Upper lobe of right lung (tissue), 1 donor: ENCODE data around the gene NUTM1. TPM values are rescaled to one million over a fixed set of nuclear protein-coding genes. Genes with fewer than 3 reads are reported as not detected.
A peak's percentile ranks its signal among the peaks of the same experiment; 100 is the strongest.

Source experiments
- ATAC-seq: fragments of 200-7000 bp; cut with Tn5 transposase; one replicate; pipeline ENCODE4 v1.9.1; 2020; ENCODE audit warnings: mild to moderate bottlenecking, moderate library complexity
- DNase-seq: peaks from one replicate; pipeline ENCODE4 v3.0.0-alpha.2; 2020
- H3K27ac ChIP-seq: fragments of 200-600 bp; one replicate; pipeline ENCODE4 v1.8.0; 2022
- H3K27me3 ChIP-seq: fragments of 200-600 bp; one replicate; pipeline ENCODE4 v1.8.0; 2022; ENCODE audit warnings: mild to moderate bottlenecking
- H3K36me3 ChIP-seq: fragments of 200-600 bp; one replicate; pipeline ENCODE4 v1.8.0; 2022
- H3K4me1 ChIP-seq: fragments of 200-600 bp; one replicate; pipeline ENCODE4 v1.8.0; 2022
- H3K4me3 ChIP-seq: fragments of 200-600 bp; one replicate; pipeline ENCODE4 v1.8.0; 2022; ENCODE audit warnings: mild to moderate bottlenecking
- H3K9me3 ChIP-seq: fragments of 200-600 bp; one replicate; pipeline ENCODE4 v1.8.0; 2022
- CTCF ChIP-seq: fragments of 200-600 bp; IDR thresholded peaks from one replicate; pipeline ENCODE4 v1.8.0; 2022; ENCODE audit warnings: antibody characterized with exemption
- intact Hi-C: fragments of 100-400 bp; cut with DNase I; formaldehyde crosslinking; loops from one replicate; pipeline ENCODE4 v1.11.0; 2022
- total RNA-seq: library from RNA; stranded (reverse); fragmentation: NEBNext Ultra II Directional; extraction: Animal tissue kit (Norgen Biotek cat#: 25700); gene quantifications from one replicate; pipeline ENCODE4 v1.2.1, GENCODE V29; 2021
- donor health status: DM: no; HTN: yes; CAD: no; lungs with severe emphysema.

NUTM1 gene
- total RNA-seq, 1 donor from 2014 or later = not detected

- H3K27me3 ChIP-seq = no peaks in the 10 kb centered on the region
- no peak overlapping the region for H3K4me3 ChIP-seq
- H3K36me3 ChIP-seq = peaks cover 25% of the 10 kb centered on the region
- no peaks in the 10 kb centered on the region for H3K9me3 ChIP-seq
- no peak for TF ChIP-seq CTCF
- ATAC-seq = no peak
- no peaks in the 10 kb centered on the region for H3K4me1 ChIP-seq
- intact Hi-C loops = no loop called here
- no peak overlapping the region for H3K27ac ChIP-seq
- DNase-seq = no peak
Observed at GRCh38 chr15:34358367-34358766, 15.3 kb downstream of the NUTM1 start.

- no peak overlapping the region for H3K4me3 ChIP-seq
- H3K27ac ChIP-seq = no peak overlapping the region
- ATAC-seq = no peak
- no peak for TF ChIP-seq CTCF
- DNase-seq = peak; percentile 26
- no peaks in the 10 kb centered on the region for H3K27me3 ChIP-seq
- intact Hi-C loops = no loop called here
- no peaks in the 10 kb centered on the region for H3K4me1 ChIP-seq
- H3K36me3 ChIP-seq = peaks cover 25% of the 10 kb centered on the region
- no peaks in the 10 kb centered on the region for H3K9me3 ChIP-seq
Observed at GRCh38 chr15:34358948-34359347, 15.8 kb downstream of the NUTM1 start.

- H3K4me3 ChIP-seq = no peak overlapping the region
- H3K27ac ChIP-seq = no peak overlapping the region
- H3K9me3 ChIP-seq = no peaks in the 10 kb centered on the region
- peaks cover 25% of the 10 kb centered on the region for H3K36me3 ChIP-seq
- ATAC-seq (no peak), DNase-seq (peak; percentile 47)
- no peaks in the 10 kb centered on the region for H3K27me3 ChIP-seq
- TF ChIP-seq CTCF = no peak
- intact Hi-C loops = no loop called here
- H3K4me1 ChIP-seq = no peaks in the 10 kb centered on the region
Observed at GRCh38 chr15:34359416-34359815, 16.3 kb downstream of the NUTM1 start.

- Histone ChIP-seq H3K27ac (no peak overlapping the region), H3K9me3 (no peaks in the 10 kb centered on the region), H3K4me3 (no peak overlapping the region), H3K36me3 (peaks cover 25% of the 10 kb centered on the region), H3K4me1 (no peaks in the 10 kb centered on the region), H3K27me3 (no peaks in the 10 kb centered on the region)
- ATAC-seq (no peak), DNase-seq (no peak)
- TF ChIP-seq CTCF = no peak
- intact Hi-C loops = no loop called here
Observed at GRCh38 chr15:34360298-34360697, 17.2 kb downstream of the NUTM1 start.

GRCh38 chr15:34361278-34361677 lies 18.2 kb downstream of the NUTM1 start:
- Histone ChIP-seq H3K36me3 (peaks cover 25% of the 10 kb centered on the region), H3K4me1 (peaks cover 9% of the 10 kb centered on the region), H3K9me3 (no peaks in the 10 kb centered on the region), H3K27me3 (no peaks in the 10 kb centered on the region), H3K27ac (no peak overlapping the region), H3K4me3 (no peak overlapping the region)
- DNase-seq (peak; percentile 35), ATAC-seq (no peak)
- no peak for TF ChIP-seq CTCF
- intact Hi-C loops = no loop called here
